HUDEP-2 (cell line): ENCODE results near the gene TBX15.
"Not testable (repeated sequence)": the region's sequence is repeated elsewhere in the genome, so short reads cannot be mapped to it uniquely, and the experiment has no call there.

Source experiments
- DNase-seq, 76 experiments: peaks; one replicate each; lab custom pipeline; 2025; ENCODE audit not compliant: unreplicated experiment in 76 of 76; lab: John Stamatoyannopoulos, UW

TBX15 gene

DNA sequence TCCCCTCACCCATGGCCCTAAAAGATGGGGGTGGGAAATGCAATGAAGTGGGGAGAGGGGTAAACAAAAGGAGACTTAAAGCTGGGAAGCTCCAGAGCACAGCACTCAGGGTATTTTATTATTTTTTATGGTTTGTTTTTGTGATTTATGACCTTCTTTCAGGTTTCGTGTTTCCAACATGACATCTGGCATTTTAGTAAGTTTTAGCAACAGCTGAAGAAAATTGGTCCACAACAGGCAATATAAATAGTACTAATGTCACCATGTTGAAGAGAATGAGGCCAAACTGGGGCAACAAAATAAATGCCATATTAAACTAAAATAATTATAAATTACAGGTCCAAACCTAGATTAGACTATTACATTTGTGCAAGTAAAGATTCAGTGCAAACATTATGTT lies 56.3 kb downstream of the TBX15 start:
- no peak for DNase-seq

DNA sequence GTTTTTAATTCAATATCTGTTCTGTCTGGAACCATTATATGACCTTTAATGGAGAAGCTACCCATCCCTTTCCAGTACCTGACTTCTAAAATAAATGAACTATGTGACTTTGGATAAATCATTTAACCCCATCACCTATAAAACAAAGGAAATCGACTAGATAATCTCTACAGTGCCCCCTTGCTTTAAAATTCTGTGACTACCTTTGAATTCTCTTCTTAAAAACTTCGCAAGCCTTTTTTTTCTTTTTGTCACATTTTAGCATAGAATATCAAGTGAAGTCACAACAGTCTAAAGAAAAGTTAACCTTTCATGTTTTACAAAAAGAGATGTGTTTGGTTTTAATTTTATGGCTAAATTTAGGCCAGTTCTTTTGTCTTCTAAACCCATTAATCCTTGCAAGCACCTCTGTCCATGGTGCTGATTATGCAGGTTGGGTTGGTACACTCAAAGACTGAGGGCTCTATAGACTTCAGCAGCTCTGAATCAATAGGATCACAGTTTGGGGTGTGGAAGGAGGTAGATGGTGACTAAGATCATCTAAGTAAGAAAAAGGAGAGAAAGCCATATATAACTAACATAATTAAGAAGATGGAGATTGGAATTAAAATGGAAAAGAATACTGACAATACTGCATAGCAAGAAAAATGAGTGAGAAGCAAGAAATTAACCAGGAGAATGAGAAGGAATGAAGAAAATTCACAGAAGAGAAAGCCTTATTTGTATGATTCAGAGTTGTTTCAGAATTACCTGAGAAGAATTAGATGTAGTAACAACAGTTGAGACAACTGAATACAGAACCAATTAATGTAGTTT lies 59.2 kb downstream of the TBX15 start:
- peak in 21 of 76 experiments; percentile 0 to 42 (median 7) for DNase-seq

DNA sequence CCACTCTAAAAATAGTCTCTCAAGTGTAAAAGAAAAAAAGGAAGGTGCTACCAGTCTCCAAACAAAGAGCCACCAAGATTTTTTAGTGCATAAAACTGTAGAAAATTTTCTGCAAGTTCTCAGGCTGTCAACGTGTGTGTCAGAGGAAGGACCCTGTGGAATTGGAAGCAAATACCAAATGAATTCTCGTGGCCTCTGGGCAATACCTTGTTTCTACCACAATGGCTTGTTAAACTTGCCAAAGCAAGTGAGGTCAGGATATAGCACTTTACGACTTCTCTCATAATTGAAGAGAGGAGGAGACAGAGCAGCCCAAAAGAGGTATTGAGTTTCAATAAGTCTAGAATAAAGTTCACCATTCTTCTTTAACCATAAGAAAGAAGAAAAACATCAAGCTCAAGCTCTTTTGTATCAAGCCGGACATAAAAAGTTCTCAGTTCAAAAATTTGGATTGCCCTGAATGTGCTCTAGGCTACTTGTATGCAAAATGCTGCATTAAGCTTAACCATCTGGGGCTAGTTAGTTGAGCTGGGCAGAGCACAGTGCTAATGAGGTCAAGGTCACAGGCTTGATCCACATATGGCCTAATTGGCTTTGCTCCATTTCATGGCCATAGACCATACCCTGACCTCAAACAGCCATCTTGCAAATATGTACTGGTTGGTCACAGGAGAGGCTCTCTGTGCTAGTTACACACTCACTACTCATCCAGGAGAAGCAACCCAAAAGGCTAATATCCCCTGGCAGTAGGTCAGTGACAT lies 60.5 kb downstream of the TBX15 start:
- DNase-seq = no peak

DNA sequence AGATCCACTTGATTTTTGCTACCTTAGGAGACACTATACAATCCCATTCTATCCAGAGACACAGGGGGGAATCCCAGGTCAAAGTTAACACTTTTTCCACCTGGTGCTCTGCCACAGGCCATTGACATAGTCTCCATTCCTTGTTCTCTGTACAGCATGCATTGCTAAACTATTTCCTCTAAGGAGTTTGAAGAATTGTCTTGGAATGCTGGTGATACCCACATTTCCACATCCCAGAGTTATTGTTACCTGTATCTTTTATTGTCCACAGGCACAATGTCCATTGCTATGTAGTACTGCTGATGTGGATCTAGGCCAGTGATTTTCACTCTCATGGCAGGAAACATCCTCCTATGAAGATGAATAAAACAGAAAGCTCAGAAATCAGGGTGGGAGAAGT lies 61.9 kb downstream of the TBX15 start:
- no peak for DNase-seq

DNA sequence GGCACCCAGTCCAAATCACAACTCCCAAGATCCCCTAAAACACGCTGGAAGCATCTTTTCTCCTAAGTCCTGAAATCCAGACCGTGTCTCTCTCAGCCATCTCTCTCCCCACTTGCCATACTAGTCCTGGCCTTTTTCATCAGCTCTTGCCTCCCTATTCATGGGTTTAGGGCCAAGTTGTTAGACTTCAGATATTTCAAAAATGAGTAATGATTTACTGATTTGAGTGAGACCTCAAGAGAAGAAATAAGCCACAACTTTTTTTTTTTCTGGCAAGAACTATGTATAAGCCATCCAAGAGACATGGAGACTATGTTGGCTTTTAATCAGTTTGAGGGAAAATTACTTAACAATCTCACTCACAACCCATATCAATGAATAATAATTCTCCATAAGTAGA lies 62.5 kb downstream of the TBX15 start:
- no peak for DNase-seq

DNA sequence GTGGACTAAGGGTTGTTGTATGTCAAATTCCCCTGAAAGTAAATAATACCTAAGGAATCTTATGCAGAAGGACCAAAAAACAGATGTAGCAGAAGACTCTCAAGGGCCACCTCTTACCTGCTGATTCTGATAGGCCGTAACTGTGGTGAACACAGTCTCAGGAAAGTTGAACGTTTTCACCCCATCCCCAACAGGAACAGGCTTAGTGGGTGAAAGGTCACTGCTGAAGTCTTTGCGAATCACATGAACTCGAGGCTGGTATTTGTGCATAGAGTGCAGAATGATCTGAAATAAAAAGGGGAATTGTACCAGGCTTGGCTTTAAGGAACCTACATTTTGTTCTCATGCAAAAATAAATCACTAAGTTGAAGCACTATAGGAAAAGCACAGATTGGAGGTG lies 64.8 kb downstream of the TBX15 start:
- no peak for DNase-seq

DNA sequence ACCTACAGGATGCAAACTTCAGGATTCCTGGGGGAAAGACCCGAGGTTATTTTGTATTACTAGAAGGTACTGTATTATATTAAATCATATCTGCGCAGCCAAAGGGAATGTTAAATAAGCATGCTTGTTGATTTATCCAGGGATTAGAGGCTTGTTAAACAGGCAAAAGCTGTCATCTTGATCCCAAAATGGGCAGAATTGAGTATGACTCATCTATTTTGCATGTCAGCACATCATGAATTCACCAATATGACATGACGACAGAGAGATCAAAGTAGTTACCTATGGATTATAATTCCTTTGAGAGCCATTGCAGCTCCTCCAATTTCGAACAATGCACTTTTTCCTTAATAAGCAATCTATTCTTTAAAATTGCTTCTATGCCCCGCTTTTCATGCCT lies 66.1 kb downstream of the TBX15 start:
- no peak for DNase-seq

DNA sequence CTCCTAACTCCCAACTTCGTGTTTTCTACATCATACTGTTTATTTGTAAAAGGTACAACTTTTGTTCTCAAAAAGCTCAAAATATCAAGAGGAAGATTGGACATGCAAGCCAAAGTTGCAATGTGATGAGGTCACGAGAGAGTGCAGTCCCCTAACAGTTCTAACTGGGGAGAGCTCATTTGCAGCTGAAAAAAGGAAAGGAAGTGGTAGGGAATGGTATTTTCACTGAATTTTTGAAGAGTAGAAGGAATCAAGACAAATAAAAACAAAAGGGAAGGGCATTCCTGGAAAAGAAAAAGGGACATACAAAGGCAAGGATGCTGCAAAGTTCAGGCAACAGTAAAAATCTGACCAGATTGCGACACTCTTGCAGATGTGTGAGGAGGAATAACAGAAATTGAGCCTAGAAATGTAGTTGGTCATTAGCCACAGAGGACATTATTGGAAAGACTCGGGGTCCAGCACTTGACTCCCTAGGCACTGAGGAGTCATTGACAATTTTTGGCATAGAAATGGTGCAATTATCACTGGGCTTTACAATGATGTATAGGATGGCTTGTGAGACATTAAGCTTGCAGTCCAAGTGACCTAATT lies 67.9 kb downstream of the TBX15 start:
- DNase-seq = no peak

DNA sequence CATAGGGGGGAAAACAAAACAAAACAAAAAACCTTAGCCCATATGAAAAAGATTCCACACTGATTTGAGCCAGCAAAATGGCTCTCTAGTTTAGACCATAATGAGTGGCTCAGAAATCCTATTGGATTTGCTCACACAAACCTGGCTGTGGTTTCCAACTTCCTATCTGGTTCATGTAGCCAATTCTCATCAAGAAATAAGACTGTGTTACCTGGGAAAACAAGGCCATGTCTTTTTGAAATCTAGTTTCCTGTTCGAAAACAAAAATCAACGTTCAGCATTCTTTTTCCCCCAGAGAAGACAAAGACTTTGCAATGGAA lies 69.2 kb downstream of the TBX15 start:
- no peak for DNase-seq

DNA sequence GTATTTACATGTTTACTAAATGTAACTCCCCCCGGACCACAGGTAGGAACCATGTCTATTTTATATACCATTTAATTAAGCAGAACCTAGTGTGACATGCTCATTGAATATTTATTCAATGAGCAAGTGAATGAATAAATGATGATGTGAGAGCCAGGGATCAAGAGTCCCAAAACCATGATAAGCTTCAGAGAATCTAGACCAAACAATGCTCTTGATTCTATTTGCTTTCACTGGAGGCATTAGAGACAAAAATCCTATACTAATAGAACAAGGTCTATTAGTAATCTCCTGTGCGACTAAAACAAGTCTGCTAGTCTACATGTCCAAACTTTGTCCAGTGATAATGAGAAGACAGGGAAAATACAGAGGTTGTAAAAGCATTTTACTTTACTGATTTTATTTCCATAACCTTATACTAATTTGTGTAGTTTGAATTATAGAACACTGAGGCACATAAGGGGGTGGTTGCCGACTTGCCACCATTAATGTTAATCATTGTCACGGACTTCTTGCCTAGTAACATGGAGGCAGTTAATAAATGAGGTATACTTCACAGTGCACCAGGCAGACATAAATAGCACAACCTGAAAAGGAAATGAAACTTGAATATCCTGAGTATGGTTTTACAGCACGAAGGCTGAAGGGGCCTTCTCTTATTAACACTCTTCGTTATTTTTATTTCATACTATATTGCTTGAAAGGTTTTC lies 69.8 kb downstream of the TBX15 start:
- no peak for DNase-seq

DNA sequence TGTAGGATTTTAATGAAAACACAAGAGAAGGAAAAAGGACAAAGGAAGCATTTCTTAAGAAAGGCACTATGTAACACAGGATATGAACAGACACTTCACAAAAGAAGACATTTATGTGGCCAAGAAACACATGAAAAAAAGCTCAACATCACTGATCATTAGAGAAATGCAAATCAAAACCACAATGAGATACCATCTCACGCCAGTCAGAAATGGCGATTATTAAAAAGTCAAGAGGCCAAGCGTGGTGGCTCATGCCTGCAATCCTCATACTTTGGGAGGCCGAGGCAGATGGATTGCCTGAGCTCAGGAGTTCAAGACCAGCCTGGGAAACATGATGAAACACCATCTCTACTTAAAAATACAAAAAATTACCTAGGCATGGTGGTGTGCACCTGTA lies 71.8 kb downstream of the TBX15 start:
- not testable (repeated sequence) for DNase-seq

DNA sequence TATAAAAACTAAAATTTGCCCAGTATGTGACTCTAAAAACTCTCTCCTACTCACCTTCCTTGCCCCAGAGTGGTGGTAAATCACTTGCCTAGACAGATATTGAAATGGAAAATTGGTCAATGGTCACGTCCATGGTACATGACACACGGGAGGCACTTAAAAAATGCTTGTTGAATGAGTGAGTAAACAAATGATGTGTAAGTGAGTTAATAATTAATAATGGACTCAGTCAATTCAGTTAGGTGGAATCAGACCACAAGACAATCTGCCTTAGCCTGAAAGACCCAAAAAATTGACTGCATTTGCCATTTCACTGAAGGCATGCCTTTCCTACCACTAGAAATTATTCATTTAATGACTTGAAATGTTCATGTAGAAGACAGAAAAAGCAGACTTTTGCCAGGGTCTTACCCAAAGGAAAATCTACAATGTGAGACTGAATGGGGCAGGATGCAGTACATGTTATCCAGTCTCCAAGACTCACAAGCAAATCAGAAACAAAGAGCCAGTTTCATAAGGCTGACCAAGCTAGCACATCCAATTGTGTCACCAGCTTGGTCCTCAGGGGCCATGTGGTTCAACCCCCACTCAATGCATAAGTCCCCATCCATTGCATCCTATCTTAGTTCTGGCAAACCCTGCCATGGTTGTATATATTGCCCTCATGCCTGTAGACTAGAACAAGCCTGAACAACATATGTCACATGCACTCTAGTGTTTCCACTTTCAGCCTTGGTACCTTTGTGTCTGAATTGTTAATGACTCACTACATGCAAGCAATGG lies 73.6 kb downstream of the TBX15 start:
- no peak for DNase-seq

DNA sequence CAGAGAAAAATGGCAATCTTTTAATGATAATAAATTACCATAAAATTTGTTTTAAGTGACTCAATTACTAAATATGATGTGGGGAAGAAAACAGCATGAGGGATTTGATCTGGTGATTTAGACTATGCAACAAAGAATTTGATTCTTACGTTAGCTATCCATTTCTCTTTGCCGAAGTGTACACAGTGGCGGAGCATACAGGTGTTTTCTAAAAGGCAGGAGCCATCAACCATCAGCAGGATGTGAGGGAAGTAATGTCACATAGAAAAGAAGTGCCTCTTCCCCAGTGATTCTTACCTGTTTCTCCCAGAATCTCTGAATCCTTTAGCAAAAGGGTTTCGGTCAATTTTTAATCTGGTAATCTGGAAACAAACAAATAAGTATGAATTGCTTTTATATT lies 74.3 kb downstream of the TBX15 start:
- no peak for DNase-seq

DNA sequence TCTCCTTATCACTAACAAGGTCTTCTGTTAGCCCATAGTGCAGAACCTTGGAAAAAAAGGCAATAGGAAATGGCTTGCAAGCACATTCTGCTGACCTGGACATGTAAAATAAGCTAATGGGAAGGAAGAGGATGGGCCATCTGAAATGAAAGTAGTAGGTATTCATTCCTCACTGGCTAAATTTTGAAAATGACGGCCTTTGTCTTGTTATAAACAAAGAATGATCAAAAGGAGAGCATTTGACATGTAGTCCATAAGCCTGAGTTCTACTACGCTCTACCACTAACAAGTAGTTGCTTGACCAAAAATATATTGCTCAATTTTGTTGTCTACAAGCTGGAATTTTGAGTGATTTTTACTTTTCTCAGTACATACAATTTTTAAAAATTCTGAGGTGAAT lies 75.6 kb downstream of the TBX15 start:
- no peak for DNase-seq

DNA sequence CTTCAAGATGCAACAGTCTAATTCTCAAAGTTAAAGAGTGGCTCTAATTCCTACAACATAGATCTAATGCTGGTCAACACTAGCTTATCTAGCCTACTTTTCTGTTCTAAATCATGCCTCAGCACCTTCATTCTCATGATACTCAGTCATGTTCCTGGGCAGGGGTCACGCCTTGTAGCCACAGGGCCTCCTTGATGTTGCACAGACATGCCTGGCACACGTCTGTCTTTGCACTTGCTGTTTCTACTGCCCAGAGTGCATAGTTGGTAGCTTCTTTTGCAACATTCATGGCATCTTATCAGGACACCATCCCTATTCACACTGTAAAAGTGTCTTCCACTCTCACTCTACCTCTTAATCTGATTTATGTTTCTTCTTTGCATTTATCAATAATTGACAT lies 76.6 kb downstream of the TBX15 start:
- DNase-seq = no peak

DNA sequence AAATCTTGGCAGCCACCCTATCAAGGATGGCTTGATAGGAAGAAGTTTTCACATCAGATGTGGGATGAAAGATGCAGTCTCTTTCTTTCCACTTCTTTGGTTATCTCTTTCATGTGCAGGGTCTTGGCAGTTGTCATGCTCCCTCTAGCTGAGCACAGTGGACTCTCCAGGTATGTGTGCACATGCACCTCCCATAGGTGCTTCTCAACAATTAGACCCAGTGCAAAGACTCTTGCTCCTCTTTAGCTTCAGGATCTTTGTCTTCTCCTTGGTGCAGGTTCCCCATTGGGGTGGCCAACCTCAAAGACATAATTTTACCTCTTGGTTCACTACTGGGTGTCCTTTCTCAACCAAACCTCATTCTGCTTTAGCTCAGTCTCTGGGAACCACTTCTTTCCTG lies 80.7 kb downstream of the TBX15 start:
- DNase-seq = no peak

DNA sequence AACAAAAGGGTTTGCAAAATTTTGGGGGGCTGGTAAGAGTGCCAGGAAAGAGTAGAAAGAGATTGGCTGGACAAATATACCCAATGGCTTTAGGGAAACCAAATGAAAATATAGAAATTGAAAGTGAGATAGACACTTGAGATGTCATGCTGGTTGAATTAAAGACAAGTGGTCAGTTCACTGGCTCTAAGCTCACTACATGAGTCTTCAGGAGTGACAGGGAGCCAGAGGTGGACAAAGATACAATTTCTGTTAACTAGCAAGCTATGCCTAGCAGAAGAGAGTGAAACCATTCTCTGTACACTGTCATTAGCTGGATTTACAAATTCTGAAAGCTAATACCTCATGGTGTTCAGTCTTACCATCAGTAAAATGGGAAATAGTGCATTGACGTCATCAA lies 82.5 kb downstream of the TBX15 start:
- DNase-seq = no peak

DNA sequence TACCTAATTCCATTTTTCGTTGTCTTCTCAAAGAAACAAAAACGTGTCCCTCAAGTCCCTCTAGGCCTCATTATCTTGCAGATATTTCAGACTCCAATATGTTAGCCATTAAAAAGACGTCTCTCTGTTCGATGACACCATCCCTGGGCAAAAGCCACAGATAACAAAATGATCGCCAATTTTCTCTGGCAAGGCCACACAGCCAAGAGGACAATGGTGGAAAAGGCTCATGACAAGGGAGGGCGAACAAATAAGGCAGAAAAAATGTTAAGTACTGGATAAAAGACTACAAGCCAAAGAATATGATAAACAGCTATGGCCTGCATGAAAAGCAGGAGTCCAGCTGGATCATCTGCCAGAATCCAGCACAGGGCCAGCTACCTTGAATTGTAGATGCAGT lies 82.9 kb downstream of the TBX15 start:
- DNase-seq = no peak

DNA sequence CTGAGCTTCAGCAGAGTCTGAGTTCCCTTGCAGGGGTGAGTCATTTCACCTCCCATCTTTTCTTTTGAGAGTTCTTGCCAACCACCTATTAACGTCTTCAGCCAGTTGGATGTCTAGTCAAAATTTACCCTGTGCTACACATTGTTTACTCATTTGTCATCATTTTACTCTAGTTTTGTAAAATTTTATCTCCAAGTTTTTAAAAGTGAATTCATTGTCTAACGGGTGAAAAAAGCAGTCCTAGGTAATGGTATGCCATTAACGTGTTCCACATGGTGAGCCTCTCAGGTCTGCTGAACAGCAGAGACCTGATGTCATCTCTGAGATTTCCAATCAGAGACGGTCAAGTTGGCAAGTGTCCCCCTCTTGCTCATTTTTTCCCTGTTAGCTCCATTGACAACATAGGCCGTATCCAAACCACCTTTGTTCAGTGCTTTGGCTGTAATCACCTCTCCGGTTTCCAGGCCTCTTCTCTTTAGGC lies 85.4 kb downstream of the TBX15 start:
- DNase-seq = no peak

DNA sequence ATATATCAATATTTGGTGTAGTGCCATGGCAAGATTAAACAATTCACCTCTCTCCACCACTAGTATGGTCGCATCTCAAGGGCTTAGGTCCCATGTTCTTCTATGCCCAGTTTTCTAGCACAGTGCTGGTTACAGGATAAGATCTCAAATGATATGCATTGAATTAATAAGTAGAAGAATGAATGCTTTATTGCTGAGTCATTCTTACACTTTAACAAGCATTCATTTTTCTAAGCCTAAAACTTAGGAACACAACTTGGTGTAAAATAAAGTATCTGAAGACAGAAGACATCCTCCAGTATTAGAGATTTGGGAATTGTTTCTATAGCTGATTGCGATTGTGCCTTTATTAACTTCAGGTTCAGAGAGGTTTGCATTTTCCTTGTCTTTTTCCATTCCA lies 85.8 kb downstream of the TBX15 start:
- DNase-seq = no peak
